ENCODE results near the gene TMED1.
"Not testable (repeated sequence)": the region's sequence is repeated elsewhere in the genome, so short reads cannot be mapped to it uniquely, and the experiment has no call there.

TMED1 gene

DNA sequence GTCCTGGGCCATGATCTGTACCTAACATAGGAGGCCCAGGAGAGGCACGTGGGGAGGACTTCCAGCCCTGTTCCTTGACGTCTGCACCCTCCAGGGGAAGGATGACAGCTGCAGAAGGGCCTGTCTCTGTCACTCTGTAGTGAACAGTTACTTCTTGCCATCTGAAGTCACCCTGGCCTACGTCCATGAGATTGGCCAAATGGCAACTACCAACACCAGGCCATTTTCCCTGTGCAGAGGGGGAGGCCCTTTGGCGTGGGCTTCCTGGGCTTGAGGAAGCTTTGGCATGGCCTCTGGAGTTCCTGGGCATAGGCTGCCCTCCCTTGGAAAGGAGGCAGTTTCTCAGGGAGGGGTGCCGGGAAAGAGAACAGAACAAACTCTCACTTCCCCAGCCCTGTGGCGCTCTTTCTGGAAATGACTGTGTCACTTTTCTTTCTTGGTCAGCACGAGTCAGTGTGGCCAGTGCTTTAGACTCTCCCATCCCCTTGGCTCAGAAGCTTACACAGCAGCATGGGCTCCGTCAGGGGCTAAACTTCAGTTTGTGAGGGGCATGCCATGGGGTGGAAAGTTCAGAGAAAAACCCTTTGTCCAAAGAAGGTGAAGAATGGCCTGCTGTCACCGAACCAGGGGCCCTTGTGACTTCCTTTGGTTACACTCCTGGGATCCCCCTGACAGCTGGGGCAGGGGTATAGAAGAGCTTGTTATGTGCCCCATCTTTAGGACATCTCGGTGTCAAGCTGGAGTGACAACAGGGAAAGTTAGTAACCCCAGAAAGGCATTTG is 40.6 kb upstream of the TMED1 start:
- TF ChIP-seq, protein P1, sequence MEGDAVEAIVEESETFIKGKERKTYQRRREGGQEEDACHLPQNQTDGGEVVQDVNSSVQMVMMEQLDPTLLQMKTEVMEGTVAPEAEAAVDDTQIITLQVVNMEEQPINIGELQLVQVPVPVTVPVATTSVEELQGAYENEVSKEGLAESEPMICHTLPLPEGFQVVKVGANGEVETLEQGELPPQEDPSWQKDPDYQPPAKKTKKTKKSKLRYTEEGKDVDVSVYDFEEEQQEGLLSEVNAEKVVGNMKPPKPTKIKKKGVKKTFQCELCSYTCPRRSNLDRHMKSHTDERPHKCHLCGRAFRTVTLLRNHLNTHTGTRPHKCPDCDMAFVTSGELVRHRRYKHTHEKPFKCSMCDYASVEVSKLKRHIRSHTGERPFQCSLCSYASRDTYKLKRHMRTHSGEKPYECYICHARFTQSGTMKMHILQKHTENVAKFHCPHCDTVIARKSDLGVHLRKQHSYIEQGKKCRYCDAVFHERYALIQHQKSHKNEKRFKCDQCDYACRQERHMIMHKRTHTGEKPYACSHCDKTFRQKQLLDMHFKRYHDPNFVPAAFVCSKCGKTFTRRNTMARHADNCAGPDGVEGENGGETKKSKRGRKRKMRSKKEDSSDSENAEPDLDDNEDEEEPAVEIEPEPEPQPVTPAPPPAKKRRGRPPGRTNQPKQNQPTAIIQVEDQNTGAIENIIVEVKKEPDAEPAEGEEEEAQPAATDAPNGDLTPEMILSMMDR (IDR thresholded peaks at IDR 0.05; ENCODE audit: low read depth, low read length), result no peak
- H3K4me3 ChIP-seq (ENCODE audit: low read depth, low read length), result no peak overlapping the region

DNA sequence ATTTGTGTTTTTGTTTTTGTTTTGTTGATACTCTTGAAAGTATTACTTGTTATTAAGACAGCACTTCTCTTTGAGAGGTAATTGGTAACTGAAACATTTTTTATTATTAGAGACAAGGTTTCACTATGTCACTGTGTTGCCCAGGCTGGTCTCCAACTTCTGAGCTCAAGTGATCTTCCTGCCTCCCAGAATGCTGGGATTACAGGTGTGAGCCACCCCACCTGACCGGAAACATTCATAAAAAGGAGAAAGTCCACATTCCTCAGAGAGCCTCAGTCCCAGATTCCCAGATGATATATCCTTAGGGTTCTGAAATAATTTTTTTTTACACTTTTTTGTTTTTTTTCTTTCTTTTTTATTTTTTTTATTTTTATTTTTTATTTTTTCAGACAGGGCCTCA is 38.0 kb upstream of the TMED1 start:
- TF ChIP-seq, protein P1 (IDR thresholded peaks at IDR 0.05; ENCODE audit: low read depth, low read length), result no peak
- no peak overlapping the region for H3K4me3 ChIP-seq (ENCODE audit: low read depth, low read length)

DNA sequence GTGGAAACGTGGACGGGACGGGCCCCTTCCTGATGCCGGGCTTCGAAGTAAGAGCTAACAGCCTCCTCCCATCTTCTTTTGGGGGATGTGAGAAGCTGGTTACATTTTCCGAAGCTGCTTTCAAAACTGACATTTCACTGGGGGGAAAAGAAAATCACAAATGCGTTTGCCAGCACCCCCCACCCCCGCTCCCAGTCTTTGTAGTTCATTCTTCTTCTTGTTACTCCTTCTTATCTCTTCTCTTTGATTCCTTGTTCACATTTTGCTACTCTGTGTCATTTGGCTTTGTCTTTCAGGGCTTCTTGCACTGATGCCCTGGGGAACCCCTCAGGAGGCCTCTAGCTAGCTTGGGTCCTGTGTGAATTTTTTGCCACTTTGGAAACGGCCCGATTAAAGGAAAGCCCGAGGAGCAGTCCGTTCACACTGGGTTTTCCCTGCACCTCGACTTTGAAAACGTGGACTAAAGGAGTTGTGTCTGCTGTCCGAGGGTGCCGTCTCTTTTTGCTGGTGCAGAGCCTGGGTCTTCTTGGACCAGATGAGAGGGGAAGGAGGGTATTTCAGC is 36.6 kb upstream of the TMED1 start:
- peak overlapping the region; percentile 77 for H3K4me3 ChIP-seq (ENCODE audit: low read depth, low read length)
- TF ChIP-seq, protein P1 (IDR thresholded peaks at IDR 0.05; ENCODE audit: low read depth, low read length), result no peak

DNA sequence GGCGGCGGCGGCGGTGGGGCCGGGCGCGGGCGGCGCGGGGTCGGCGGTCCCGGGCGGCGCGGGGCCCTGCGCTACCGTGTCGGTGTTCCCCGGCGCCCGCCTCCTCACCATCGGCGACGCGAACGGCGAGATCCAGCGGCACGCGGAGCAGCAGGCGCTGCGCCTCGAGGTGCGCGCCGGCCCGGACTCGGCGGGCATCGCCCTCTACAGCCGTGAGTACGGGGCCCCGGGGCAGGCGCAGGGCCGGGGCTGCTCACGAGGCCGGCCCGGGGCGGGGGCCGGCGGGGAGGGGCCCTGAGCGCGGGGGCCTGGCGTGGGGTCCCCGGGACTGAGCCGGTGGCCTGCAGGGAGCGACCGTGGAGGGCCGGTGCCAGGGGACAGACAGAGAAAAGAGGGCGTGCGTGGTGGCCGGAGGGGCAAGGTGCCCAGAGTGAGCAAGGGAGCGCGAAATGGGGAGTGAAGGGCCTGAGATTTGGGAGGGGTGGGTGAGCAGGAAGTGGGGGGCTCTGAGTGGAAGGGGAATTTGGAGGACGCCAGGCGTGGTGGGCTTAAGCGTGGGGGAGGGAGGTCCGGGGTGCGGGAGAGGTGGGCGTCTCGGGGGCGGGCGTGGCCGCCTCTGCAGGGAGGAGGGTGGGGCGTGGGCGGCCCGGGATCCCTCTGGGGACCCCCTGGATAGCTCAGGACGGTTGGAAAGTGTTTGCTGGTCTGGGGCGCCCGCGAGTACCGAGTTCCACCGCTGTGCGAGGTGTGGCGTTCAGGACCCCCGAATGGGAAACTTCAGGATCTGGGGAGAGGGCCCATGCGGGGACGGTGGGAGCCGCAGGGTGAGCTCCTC is 35.9 kb upstream of the TMED1 start:
- TF ChIP-seq, protein P1 (IDR thresholded peaks at IDR 0.05; ENCODE audit: low read depth, low read length), result no peak

DNA sequence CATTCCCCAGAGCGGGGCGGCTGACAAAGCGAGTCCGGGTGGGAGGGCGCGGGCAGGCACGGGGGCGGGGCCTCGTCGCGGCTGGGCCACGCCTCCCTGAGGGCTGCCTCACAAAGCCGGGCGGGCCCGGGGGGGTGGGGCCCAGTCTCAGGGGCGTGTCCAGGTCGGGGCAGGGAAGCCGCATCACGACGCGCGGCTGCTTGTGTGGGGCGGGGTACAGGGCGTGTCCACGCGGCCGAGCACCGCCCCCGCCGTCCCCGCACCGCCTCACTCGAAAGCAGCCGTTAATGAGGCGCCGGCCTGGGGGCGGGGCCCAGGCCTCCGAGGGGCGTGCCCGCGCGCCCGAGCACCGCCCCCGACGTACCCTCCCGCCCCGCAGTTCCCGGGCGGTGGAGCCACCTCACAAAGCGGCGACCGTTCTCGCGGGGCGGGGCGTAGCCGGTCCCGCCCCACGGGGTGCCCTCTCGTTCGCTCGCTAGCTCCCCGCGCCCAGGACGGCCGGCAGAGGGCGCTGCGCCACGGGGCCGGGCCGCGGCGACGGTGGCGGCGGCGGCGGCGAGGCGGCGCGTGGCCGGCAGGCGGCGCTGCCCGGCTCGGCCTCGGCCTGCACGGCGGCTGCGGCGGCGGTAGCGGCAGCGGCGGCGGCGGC is 35.1 kb upstream of the TMED1 start, which contains the start of gene CARM1:
CARM1 (plus strand) TSS at position 599 of the 649 bp plus-strand sequence. CDS start 150 bp downstream, outside the sequence.
- TF ChIP-seq, protein P1 (IDR thresholded peaks at IDR 0.05; ENCODE audit: low read depth, low read length), result peak; percentile 41
- H3K4me3 ChIP-seq (ENCODE audit: low read depth, low read length), result peak within 1 kb of the TSS; percentile 77

More for the DNA sequence above, 35.9 kb upstream of the TMED1 start:
- H3K4me3 ChIP-seq (ENCODE audit: low read depth, low read length), result peak overlapping the region; percentile 77

DNA sequence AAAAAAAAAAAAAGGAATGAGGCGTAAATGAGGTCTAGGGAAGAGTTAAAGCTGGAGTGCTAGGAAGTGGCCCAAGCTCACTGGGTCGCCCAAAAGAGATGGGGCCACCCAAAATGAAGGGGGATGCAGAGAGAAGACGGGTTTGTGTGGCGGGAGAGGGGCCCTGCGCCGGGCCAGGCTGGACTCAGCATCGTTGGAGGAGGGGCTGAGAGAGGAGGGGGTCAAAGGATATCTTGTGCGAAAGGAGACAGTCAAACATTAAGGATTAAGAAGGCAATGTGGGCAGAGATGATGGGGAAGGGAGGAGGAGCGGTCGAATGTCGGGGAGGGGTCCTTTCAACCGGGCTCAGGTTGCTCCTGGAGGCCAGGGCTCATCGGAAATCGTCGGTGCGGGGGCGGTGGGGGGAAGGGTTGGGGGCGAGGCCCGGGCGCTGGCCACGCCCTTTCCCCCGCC is 34.5 kb upstream of the TMED1 start:
- H3K4me3 ChIP-seq (ENCODE audit: low read depth, low read length), result peak overlapping the region; percentile 37
- TF ChIP-seq, protein P1 (IDR thresholded peaks at IDR 0.05; ENCODE audit: low read depth, low read length), result no peak

DNA sequence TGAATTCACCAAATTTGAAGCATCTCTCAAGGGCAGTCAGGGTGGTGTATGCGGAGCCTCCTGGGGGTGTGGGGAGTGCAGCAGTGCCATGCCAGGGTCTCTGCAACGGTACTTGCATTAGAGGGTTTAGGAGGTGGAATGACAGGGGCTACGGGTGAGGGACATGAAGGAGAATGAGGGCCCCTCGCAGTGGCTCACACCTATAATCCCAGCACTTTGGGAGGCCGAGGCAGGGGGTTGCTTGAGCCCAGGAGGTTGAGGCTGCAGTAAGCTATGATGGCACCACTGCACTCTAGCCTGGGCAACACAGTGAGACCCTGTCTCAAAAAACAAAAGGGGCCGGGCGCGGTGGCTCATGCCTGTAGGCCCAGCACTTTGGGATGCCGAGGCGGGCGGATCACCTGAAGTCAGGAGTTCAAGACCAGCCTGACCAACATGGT is 33.9 kb upstream of the TMED1 start:
- H3K4me3 ChIP-seq (ENCODE audit: low read depth, low read length), result not testable (repeated sequence)
